DOHH2 (cell line): Measurements from ENCODE around the gene TESK2.
A peak's percentile ranks its signal among the peaks of the same experiment; 100 is the strongest.
"Not testable (repeated sequence)": the region's sequence is repeated elsewhere in the genome, so short reads cannot be mapped to it uniquely, and the experiment has no call there.

ENCODE experiments used
- H3F3A ChIP-seq: fragments of 200-600 bp; sonication (generic), shearing (Covaris generic); 2 replicates; pipeline ENCODE4 v1.6.0; 2016; ENCODE audit warnings: antibody characterized with exemption, mild to moderate bottlenecking; ENCODE audit not compliant: control insufficient read depth, insufficient read depth
- H3K27ac ChIP-seq: fragments of 200-600 bp; sonication (generic); 2 replicates; pipeline ENCODE4 v1.5.1; 2014; ENCODE audit warnings: low read depth, mild to moderate bottlenecking, low read length, moderate library complexity
- H3K27me3 ChIP-seq: fragments of 200-600 bp; sonication (generic); 2 replicates; pipeline ENCODE4 v1.6.1; 2014; ENCODE audit warnings: mild to moderate bottlenecking, low read length, mixed read lengths; ENCODE audit not compliant: control insufficient read depth
- H3K36me3 ChIP-seq: fragments of 200-600 bp; sonication (generic); 2 replicates; pipeline ENCODE4 v1.6.1; 2014; ENCODE audit warnings: mild to moderate bottlenecking, low read length, moderate library complexity, mixed read lengths; ENCODE audit not compliant: control insufficient read depth
- H3K4me1 ChIP-seq: fragments of 200-600 bp; sonication (generic); 2 replicates; pipeline ENCODE4 v1.6.1; 2014; ENCODE audit warnings: mild to moderate bottlenecking, low read length, mixed read lengths; ENCODE audit not compliant: control insufficient read depth
- H3K4me2 ChIP-seq: fragments of 200-600 bp; sonication (generic); 2 replicates; pipeline ENCODE4 v1.6.0; 2014; ENCODE audit warnings: mild to moderate bottlenecking, low read length, moderate library complexity
- H3K4me3 ChIP-seq: fragments of 200-600 bp; sonication (generic); 2 replicates; pipeline ENCODE4 v1.5.1; 2014; ENCODE audit warnings: mild to moderate bottlenecking, low read length, mixed read lengths
- H3K79me2 ChIP-seq: fragments of 200-600 bp; sonication (generic); 2 replicates; pipeline ENCODE4 v1.6.1; 2014; ENCODE audit warnings: mild to moderate bottlenecking, low read length, mixed read lengths; ENCODE audit not compliant: control insufficient read depth
- H3K9me2 ChIP-seq: fragments of 200-600 bp; sonication (generic); replicated peaks from 2 replicates; pipeline ENCODE4 v1.6.1; 2014; ENCODE audit warnings: mild to moderate bottlenecking, low read length, mixed read lengths; ENCODE audit not compliant: control insufficient read depth
- H3K9me3 ChIP-seq: fragments of 200-600 bp; sonication (generic); 2 replicates; pipeline ENCODE4 v1.6.1; 2014; ENCODE audit warnings: antibody characterized with exemption, low read length, mixed read lengths; ENCODE audit not compliant: control insufficient read depth, insufficient read depth
- H4K20me1 ChIP-seq: fragments of 200-600 bp; sonication (generic); 2 replicates; pipeline ENCODE4 v1.6.0; 2014; ENCODE audit warnings: low read depth, mild to moderate bottlenecking, antibody characterized with exemption, low read length, moderate library complexity; ENCODE audit not compliant: control insufficient read depth, insufficient read depth
- EZH2phosphoT487 ChIP-seq: fragments of 200-600 bp; sonication (generic); IDR thresholded peaks from 2 replicates; pipeline ENCODE4 v1.6.1; 2017; ENCODE audit warnings: borderline replicate concordance, mild to moderate bottlenecking, antibody characterized with exemption, low read length, moderate library complexity, mixed read lengths
- TF ChIP-seq, protein P1 (sequence below): fragments of 200-600 bp; sonication (generic); IDR thresholded peaks from one replicate; pipeline ENCODE4 v1.5.1; 2014; ENCODE audit warnings: antibody characterized with exemption, mild to moderate bottlenecking, low read depth, low read length; ENCODE audit not compliant: poor library complexity, severe bottlenecking

The TESK2 gene

DNA sequence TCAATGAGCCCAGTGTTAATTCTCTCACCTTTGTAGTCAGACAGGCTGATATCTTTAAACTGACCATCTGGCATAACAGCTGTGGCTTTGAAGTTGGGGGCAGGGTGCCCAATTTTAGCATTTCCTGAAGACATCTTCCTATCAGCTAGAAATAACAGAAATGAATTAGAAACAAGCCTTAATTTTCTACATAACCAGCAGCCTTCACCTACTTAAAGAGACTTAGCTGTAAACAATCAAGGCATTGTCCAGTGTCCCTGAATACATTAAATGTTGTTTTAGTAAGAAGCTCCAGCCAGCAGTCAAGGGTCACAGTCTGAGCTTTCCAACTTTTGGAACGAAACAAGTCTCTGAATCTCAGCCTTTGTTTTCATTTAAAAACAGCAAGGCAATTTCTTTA lies 27.9 kb upstream of the TESK2 start:
- peak overlapping the region; percentile 51 for H3K27ac ChIP-seq
- H3K4me1 ChIP-seq = peaks cover 36% of the 10 kb centered on the region
- H3K79me2 ChIP-seq = peaks cover 64% of the 10 kb centered on the region
- H3K4me2 ChIP-seq = peak overlapping the region; percentile 86
- TF ChIP-seq, protein P1, sequence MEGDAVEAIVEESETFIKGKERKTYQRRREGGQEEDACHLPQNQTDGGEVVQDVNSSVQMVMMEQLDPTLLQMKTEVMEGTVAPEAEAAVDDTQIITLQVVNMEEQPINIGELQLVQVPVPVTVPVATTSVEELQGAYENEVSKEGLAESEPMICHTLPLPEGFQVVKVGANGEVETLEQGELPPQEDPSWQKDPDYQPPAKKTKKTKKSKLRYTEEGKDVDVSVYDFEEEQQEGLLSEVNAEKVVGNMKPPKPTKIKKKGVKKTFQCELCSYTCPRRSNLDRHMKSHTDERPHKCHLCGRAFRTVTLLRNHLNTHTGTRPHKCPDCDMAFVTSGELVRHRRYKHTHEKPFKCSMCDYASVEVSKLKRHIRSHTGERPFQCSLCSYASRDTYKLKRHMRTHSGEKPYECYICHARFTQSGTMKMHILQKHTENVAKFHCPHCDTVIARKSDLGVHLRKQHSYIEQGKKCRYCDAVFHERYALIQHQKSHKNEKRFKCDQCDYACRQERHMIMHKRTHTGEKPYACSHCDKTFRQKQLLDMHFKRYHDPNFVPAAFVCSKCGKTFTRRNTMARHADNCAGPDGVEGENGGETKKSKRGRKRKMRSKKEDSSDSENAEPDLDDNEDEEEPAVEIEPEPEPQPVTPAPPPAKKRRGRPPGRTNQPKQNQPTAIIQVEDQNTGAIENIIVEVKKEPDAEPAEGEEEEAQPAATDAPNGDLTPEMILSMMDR = no peak
- no peak for TF ChIP-seq EZH2phosphoT487
- no peaks in the 10 kb centered on the region for H3K9me2 ChIP-seq
- peak overlapping the region; percentile 97 for H3K4me3 ChIP-seq
- H3K27me3 ChIP-seq = no peaks in the 10 kb centered on the region
- H3K36me3 ChIP-seq = peaks cover 66% of the 10 kb centered on the region
- H4K20me1 ChIP-seq = peaks cover 10% of the 10 kb centered on the region; the same call in 1 of the 2 replicates
- H3K9me3 ChIP-seq = no peaks in the 10 kb centered on the region
- H3F3A ChIP-seq = peaks cover 8% of the 10 kb centered on the region; the same call in 1 of the 2 replicates

DNA sequence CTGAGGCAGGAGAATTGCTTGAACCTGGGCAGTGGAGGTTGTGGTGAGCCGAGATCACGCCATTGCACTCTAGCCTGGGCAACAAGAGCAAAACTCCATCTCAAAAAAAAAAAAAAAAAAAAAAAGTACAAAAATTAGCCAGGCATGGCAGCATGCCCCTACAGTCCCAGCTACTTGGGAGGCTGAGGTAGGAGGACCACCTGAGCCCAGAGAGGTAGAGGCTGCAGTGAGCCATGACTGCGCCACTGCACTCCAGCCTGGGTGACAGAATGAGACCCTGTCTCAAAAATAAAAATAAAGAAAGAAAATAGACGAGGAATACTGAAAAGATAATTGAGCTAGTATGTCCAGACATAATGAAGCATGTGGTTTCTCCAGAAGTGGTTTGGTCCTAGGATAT lies 27.4 kb upstream of the TESK2 start:
- H3F3A ChIP-seq = not testable (repeated sequence)
- peak overlapping the region; percentile 97 for H3K4me3 ChIP-seq

DNA sequence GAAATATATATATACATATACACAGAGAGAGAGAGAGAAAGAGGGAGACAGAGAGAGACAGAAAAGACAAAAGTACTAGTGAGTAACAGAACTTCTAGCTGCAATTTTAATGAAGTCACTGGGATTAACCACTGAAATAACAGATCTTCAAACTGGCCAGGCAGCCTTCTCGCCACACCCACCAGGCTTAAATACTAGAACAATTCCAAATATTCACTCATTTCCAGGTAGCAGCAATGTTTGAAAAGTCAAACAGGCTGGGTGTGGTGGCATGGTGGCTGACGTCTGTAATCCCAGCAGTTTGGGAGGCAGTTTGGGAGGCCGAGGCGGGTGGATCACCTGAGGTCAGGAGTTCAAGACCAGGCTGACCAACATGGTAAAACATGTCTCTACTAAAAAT lies 25.5 kb upstream of the TESK2 start:
- Histone ChIP-seq H3K27ac (no peak overlapping the region), H3K9me3 (no peaks in the 10 kb centered on the region), H3K4me3 (no peak overlapping the region), H3K4me2 (no peak overlapping the region), H3K27me3 (no peaks in the 10 kb centered on the region), H3K36me3 (peaks cover 88% of the 10 kb centered on the region), H3K9me2 (no peaks in the 10 kb centered on the region), H4K20me1 (peaks cover 10% of the 10 kb centered on the region; the same call in 1 of the 2 replicates), H3K79me2 (peaks cover 58% of the 10 kb centered on the region), H3K4me1 (peaks cover 25% of the 10 kb centered on the region), H3F3A (peaks cover 19% of the 10 kb centered on the region)
- TF ChIP-seq, protein P1 = no peak
- no peak for TF ChIP-seq EZH2phosphoT487

More for the DNA sequence above, 27.4 kb upstream of the TESK2 start:
- not testable (repeated sequence) for H4K20me1 ChIP-seq, H3K9me2 ChIP-seq, H3K27me3 ChIP-seq, H3K9me3 ChIP-seq
- H3K79me2 ChIP-seq = peaks cover 64% of the 10 kb centered on the region
- H3K4me1 ChIP-seq = peaks cover 34% of the 10 kb centered on the region
- H3K27ac ChIP-seq = peak overlapping the region; percentile 51
- peak overlapping the region; percentile 86 for H3K4me2 ChIP-seq
- peaks cover 72% of the 10 kb centered on the region for H3K36me3 ChIP-seq

DNA sequence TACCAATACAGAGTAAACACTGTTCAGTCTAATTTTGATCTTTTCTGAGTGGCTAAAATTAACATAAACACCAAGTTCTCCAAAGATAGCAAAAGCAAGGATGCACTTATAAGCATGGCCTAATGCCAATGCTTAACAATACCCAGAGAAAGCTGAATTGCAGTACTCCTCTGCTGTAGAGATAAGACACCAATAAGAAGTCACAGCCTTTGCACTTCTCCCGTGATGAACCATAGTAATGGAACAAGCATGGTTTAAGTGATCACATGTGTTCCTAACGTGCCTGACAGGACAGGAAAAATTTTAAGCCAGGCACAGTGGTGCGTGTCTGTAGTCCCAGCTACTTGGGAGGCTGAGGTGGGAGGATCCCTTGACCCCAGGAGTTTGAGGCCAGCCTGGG lies 25.1 kb upstream of the TESK2 start:
- Histone ChIP-seq H3K36me3 (peaks cover 88% of the 10 kb centered on the region), H3K4me2 (no peak overlapping the region), H3K9me3 (no peaks in the 10 kb centered on the region), H3K9me2 (no peaks in the 10 kb centered on the region), H3K79me2 (peaks cover 54% of the 10 kb centered on the region), H3K27ac (no peak overlapping the region), H3K4me1 (peaks cover 25% of the 10 kb centered on the region), H3K4me3 (no peak overlapping the region), H3F3A (peaks cover 22% of the 10 kb centered on the region), H3K27me3 (no peaks in the 10 kb centered on the region), H4K20me1 (peaks cover 10% of the 10 kb centered on the region; the same call in 1 of the 2 replicates)
- TF ChIP-seq EZH2phosphoT487 = no peak
- TF ChIP-seq, protein P1 = no peak

DNA sequence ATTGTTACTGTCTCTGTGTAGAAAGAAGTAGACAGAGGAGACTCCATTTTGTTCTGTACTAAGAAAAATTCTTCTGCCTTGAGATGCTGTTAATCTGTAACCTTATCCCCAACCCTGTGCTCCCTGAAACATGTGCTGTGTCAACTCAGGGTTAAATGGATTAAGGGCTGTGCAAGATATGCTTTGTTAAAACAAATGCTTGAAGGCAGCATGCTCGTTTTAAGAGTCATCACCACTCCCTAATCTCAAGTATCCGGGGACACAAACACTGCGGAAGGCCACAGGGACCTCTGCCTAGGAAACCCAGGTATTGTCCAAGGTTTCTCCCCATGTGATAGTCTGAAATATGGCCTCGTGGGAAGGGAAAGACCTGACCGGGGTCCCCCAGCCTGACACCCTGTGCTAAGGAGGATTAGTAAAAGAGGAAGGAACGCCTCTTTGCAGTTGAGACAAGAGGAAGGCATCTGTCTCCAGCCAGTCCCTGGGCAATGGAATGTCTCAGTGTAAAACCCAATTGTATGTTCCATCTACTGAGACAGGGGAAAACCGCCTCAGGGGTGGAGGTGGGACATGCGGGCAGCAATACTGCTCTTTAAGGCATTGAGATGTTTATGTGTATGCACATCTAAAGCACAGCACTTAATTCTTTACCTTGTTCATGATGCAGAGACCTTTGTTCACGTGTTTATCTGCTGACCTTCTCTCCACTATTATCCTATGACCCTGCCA lies 22.7 kb upstream of the TESK2 start:
- Histone ChIP-seq H3F3A (peaks cover 37% of the 10 kb centered on the region), H3K79me2 (peaks cover 30% of the 10 kb centered on the region), H3K36me3 (peaks cover 92% of the 10 kb centered on the region)
- H3K27me3 ChIP-seq, H3K4me2 ChIP-seq, H3K4me3 ChIP-seq, H3K27ac ChIP-seq, H3K9me2 ChIP-seq, H3K9me3 ChIP-seq, H4K20me1 ChIP-seq, H3K4me1 ChIP-seq: not testable (repeated sequence)
